ENCODE measurements around the gene MAP1LC3B2.

The MAP1LC3B2 gene

DNA sequence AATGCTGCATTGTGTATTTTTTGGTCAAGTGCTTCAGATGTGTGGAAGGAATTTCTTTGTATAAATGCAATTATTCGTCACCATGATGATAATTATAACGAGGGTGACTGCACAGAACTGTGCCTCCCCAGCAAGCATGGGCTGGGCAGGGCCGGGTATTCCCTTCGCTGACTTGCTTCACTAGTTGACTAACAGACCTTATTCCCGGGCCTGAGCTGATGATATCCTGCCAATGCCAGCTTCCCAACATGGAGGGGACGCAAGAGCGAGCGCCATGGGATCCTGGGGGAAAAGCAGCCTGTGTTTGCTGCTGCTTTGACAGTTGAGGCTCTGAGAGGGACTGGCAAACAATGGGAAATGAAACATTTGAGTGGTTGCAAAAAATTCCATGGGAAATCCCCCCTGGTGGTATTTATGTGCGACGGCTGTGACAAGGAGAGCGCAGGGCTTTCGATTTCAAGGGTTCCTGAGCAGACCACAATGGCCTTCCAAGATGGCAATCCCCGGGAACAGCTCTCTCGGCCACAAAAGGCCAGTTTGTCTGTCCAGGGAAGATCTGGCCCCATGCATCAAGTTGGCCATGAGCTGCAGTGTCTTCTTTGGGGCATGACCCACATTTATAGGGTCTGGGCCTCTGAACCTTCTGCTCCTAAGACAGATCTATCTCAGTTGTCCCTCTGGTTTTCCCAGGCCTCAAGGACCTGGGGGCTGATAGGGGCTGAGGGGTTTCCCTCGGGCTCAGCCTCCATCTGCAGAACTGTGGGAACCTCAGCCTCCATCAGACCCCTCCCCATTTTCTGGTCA lies 21.9 kb upstream of the MAP1LC3B2 start:
- DNase-seq (ENCODE audit: low read depth in 2 of 2, low spot score in 1 of 2): no peak

DNA sequence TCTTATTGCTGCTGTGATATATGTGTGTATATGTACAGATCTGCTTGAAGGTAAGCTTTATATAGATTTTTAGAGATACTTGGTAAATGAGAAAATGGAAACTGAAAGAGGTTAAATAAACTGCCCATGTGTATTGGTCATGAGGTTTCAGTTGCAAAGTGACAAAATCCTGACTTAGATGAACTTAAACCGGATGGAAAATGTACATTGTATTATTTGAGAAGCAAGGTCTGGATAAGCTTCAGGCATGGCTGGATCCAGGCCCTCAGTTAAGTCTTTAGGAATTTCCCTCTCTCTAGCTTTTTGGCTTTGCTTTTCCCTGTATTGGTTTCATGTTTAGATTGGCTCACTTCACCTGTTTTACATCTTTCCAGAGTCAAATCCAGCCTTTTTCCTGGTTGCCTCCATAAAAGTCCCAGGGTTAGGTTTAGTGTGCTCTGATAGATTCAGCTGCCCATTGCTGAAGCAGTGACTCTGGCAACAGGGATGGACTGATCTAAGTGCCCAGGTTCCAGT lies 21.0 kb upstream of the MAP1LC3B2 start:
- no peak for DNase-seq (ENCODE audit: low read depth in 2 of 2, low spot score in 1 of 2)

DNA sequence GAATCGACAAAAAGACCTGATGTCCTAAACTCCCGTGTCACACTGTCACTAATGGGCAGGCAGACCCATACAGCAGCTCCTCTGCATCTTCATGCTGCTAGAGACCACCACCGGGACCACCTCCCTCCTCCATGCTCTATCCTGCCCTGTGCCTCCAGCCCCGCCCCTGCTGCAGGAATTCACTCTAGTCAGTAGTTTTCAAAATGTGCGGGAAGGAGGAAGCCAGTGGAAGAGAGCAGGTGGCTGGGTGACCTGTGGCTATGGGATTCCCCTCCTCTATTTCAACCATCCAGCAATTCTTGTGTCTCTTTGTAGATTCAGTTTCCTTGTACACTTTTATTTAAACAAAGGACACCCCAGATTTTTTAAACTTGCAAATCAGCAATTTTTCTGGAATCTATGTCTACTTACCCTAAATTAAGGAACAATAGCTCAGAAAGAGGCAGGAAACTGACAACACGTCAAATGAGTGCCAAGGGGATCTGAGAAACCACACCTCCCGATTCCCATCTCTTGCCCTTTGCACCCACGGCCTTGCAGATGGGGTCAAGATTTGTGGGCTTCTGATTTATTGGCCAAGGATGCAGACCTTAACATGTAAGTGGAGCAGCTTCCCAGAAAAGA lies 20.4 kb upstream of the MAP1LC3B2 start:
- DNase-seq (ENCODE audit: low read depth in 2 of 2, low spot score in 1 of 2): no peak

DNA sequence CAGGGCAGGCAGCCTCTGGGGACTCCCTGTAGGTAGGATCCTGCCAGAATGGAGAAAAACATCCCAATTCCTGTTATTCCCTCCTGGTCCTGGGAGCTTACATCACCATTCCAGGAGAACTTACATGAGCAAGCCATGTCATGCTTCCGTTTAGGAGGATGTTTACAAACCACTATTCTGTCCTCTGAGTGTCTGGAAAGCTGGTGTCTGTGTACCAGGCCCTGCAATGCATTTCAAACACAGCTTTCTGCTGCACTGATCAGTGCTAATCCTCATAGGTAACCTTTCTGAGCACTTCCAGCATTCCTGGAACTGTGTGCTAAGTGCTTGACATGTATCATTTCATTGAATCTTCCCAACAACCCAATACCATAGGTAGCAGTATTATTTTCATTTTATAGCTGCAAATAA lies 19.8 kb upstream of the MAP1LC3B2 start:
- DNase-seq (ENCODE audit: low read depth in 2 of 2, low spot score in 1 of 2): no peak

DNA sequence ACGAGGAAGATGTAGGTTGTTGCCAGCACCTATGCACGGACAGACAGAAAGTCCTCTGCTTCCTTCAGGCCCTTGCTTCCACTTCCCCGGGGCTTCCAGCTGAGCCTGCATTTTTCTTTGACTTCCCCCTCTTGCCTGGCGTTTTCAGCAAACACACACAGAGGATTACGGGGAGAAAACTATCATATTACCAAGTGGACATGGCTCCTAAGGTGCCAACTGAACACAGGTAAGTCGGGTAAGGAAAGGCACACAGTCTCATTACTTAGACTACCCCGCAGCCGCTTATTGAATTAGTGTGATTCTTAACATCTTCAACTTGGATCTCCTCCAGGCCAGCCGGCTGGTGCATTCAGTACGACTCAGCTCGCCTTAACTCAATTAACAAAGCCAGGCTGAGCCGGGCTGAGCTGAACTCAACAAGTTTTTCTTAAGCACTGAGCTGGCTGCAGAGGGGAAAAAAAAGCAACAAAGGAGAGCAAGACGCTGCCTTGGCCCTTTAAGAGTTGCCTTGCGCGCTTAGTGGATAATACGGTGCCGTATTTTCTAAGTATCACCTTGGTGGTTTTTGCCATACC lies 19.2 kb upstream of the MAP1LC3B2 start:
- no peak for DNase-seq (ENCODE audit: low read depth in 2 of 2, low spot score in 1 of 2)

DNA sequence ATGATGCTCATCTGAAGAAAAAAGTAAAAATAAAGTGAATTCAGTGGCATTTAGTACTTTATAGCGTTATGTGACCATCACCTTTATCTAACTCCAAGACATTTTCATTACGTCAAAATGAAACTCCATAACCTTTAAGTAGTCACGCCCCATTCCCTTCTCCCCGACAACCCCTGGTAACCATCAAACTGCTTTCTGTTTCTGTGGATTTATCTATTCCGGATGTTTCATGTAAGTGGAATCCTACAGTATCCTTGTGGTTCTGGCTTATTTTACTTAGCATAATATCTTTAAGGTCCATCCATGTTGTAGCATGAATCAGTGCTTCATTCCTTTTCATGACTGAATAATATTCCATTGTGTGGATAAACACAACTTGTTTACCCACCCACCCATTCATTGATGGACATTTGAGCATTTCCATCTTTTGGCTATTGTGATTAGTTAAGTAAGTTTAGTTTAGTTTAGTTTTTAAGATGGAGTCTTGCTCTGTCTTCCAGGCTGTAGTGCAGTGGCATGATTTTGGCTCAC lies 18.5 kb upstream of the MAP1LC3B2 start:
- no peak for DNase-seq (ENCODE audit: low read depth in 2 of 2, low spot score in 1 of 2)

DNA sequence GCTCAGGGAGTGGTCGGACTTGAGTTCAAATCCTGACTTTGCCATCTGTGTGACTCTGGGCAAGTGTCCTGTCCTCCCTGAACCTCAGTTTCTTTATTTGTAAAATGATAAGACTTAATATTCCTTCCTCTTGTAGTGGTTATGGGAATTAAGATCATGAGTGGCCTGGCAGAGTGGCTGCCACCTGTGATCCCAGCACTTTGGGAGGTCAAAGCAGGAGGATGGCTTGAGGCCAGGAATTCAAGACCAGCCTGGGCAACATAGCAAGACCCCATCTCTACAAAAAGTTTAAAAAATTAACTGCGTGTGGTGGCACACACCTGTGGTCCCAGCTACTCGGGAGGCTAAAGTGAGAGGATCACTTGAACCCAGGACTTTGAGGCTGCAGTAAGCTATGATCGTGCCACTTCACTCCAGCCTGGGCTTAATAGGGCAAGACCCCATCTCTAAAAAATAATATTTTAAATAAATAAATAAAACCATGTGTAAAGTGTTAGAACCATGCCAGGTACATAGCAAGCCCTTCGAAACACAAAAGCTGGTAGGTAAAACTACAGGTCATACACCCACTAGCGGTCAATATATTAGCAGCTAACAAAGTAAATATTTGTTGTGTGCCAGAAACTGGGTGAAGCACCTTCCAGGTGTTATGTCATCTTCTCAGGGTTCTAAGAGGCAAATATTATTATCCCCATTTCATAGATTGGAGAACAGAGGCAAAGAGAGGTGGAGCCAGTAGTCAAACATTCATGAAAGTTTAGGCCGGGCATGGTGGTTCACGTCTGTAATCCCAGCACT lies 17.4 kb upstream of the MAP1LC3B2 start:
- no peak for DNase-seq (ENCODE audit: low read depth in 2 of 2, low spot score in 1 of 2)

DNA sequence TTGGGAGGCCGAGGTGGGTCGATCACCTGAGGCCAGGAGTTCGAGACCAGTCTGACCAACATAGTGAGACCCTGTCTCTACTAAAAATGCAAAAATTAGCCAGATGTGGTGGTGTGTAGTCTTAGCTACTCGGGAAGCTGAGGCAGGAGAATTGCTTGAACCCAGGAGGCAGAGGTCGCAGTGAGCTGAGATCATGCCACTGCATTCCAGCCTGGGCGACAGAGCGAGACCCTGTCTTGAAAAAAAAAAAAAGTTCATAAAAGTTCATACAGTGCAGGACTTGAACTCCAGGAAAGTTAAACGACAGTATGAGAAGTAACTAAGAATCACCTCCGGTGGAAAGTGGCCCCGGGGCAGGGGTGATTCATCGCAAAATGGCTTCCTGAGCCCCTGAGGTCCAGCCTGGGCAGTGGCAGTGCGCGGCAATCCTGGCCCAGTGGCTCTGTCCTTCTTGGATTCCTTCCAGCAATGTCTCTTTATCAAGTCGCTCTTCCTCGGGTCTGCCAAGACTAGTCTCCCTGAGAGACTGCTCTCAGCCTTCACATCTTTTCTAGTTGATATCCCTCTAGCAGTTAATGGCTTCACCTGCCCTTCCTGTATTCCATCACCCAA lies 16.7 kb upstream of the MAP1LC3B2 start:
- DNase-seq (ENCODE audit: low read depth in 2 of 2, low spot score in 1 of 2): no peak

DNA sequence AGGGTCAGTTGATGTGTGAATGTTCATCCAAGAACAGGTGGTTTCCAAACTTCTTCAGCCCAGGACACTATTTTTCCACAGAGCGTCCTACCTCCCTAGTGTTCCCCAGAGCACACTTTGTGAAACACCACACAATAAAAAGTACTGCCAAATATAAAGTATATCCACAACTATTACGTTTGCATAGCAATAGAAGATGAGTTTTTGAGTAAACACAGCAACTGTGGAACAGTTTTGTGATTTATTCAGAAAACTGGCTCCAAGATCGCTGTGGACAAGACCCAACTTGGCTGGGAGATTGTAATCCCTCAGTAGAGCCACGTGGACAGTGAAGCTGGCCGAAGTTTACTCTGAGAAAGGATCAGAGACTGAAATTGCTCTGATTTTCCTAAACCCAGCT lies 14.5 kb upstream of the MAP1LC3B2 start:
- DNase-seq (ENCODE audit: low read depth in 2 of 2, low spot score in 1 of 2): no peak

DNA sequence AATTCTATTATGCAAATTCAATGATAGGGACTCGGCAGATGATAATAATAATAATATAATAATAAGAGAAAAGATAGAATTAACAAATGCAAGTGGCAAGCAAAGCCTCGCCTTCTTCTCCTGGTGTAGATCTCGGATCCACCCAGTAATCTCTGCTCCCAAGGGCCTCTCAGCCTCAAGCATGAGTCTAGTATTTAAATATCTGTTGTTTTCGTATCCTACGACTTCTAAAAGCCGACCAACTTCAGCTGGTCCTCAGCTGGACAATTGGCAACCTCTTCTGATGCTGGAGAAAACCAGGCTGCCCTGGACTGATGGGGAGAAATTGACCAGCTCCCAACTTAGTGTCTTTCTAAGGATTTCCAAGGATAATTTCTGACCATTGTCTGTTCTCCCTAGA lies 14.0 kb upstream of the MAP1LC3B2 start:
- no peak for DNase-seq (ENCODE audit: low read depth in 2 of 2, low spot score in 1 of 2)

DNA sequence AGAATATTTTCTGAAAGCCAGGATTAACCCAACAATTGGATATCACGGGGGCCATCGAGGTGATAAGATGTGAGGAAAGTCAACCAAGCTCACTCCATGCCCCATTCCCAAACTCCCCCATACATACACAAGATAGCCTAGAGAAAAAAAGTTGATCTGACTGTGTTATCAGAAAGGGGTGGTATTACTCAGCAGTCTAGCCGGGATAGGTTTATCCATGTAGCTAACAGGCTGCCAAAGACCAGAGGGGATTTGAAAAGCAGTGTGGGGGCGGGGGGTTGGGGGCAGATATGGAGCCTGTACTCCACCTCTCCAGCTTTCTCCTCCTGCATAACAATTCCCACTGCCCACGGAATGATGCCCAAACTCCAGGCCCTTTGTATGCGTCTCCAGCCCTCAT lies 13.2 kb upstream of the MAP1LC3B2 start:
- no peak for DNase-seq (ENCODE audit: low read depth in 2 of 2, low spot score in 1 of 2)

DNA sequence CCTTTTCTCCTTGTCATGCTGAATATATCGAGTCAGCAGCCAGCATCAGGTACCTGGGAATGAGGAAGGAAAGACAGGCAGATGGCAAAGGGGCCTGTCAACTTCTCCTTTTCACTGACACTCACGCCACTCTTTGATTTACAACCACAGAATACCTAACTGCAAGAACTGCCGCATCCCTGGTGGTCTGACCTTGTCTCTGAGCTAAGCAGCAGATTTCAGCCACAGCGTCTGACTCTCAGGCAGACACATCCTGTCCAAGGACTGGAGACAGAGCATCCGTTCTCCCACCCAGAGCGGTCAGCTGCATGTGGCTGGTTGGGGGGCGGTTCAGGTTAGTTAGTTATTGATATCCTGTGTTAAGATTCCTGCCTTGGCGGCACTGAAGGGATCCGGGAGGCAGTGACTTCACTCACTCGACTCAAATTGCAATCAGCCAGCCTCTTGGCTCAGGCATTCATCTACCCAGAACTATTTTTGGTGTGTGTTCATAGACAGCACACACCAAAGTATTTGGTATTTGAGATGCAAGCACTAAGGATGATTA lies 11.2 kb upstream of the MAP1LC3B2 start:
- DNase-seq (ENCODE audit: low read depth in 2 of 2, low spot score in 1 of 2): no peak

DNA sequence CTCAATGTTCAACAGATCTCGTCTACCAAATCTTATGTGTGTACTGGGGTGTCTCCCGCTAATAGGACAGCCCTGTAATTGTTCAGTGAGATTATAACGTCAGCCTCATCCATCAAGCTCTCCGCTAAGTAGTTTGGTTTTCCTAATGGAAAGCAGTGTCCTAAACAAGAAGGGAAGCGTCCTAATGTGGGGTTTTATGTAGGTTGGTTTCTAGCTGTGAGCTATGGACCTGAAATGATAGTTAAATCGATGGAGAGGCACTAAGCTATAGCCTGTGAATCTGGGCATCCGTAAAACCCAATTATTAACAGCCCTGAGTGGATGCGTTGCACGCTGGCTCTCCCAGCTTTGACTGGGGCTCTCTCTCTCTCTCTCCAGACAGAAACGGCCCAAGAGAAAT lies 9.2 kb upstream of the MAP1LC3B2 start:
- DNase-seq (ENCODE audit: low read depth in 2 of 2, low spot score in 1 of 2): no peak

DNA sequence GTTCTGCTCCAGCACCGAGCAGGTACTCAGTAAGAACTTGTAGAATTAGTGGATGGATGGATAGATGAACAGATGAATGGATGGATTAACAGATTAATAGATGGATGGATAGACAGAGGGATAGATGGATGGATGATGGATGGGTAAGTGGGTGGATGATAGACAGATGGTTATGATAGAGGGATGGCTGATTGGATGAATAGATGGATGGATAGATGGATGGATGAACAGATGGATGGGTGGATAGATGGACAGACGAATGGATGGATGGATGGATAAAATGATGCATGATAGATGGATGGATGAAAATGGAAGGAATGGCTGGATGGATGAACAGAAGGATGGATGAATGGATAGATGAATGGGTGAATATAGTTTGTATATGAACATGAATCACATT lies 8.0 kb upstream of the MAP1LC3B2 start:
- DNase-seq (ENCODE audit: low read depth in 2 of 2, low spot score in 1 of 2): no peak

DNA sequence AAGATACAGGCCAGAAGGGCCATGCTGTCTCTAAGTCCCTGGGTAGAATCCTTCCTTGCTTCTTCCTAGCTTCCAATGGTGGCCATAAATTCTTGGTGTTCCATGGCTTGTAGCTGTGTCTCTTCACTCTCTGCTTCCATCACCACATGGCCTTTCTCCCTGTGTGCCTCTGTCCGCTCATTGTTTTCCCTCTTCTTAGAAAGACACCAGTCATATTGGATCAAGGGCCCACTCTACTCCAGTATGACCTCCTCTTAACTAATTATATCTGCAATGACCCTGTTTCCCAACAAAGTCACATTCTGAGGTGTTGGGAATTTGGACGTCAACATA lies 7.6 kb upstream of the MAP1LC3B2 start:
- no peak for DNase-seq (ENCODE audit: low read depth in 2 of 2, low spot score in 1 of 2)

DNA sequence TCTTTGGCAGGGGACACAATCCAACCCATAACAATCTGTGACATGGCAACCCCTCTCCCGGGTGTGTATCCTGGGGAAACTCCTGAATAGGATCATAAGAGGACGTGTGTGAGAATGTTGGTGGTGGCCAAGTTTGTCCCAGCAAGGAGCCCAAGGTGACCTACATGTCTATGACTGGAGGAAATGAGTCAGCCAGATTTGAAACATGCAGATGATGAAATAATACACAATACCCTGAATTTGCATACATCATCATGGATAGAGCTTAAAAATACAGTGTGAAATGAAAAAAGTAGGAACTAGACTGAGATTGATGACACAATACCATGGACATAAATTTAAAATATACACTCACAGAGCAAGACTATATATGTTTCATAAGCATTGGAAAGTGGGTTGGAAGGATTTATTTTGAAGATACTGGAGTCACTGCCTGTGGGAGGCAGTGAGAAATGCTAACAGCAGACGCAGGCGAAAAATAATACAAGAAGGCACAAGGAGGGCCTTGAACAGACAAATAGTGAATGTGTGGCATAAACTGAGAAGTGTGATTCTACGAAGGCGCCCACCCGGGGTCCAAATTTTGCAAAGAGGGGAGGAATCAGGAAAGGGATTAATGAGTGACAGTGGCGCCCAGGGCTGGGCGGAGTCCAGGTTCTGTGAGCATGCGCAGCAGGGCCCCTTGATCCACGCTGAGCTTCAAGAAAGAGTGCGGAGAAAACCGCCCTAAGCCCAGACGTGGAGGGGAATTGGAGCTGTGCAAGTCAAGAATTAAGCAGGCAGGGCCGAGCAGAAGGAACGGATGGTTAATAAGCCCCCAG lies 7.0 kb upstream of the MAP1LC3B2 start:
- DNase-seq (ENCODE audit: low read depth in 2 of 2, low spot score in 1 of 2): no peak

DNA sequence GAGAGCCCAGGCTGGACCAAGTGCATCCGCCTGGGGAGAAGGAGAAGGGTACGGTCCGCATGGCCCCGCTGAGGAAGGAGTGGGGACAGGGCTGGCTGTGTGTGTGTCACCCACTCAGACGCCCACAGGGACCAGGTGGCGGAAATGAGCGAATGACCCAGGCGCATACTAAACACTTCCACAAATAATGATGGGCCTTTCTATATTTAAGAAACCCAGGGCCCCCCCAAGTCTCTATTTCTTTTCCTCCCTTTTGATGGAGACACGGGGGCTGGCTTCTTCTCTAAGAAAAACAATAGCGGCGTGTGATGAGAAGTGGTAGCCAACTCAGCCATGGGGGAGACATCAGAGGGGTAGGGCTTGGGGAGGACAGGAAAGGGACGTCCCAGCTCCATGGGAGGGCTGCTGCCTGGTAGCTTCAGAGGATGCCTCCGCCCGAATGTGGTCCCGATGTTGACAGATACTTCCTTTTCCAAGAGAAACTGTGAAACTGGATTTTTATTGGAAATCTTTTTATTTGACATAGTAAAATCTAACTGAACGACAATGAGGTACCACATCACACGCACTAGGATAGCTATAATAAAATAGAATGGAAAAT lies 6.3 kb upstream of the MAP1LC3B2 start:
- no peak for DNase-seq (ENCODE audit: low read depth in 2 of 2, low spot score in 1 of 2)

DNA sequence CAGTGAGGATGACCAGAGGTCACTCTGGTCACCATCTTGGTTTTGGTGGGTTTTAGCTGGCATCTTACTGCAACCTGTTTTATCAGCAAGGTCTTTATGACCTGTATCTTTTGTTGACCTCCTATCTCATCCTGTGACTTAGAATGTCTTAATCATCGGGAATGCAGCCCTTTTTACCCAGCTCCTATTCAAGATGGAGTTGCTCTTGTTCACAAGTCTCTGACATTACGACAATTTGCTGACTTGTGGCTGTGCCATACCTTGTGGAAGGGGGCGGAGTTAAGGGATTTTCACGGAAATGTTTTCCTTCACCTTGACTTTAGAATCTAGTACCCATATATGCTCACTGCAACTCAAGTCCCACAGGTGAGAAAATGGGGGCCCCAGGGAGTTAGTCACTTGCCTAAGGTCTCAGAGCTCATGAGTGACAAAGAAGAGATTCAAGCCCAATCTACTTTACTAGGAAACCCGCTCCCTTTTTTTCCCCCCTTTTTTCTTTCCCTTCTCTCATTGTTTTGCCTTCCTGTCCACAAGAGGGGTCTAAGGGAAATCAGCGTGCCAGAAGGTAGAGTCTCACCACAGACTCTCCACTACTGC lies 2.7 kb upstream of the MAP1LC3B2 start:
- DNase-seq (ENCODE audit: low read depth in 2 of 2, low spot score in 1 of 2): no peak
